Left renal cortex interstitium (tissue), 4 donors: ENCODE measurements around the gene LMNTD1. TPM values are rescaled to one million over a fixed set of nuclear protein-coding genes. Genes with fewer than 3 reads are reported as not detected.

ENCODE experiments used
- DNase-seq, 4 donors: peaks; one replicate each; pipeline ENCODE4 v3.0.0-alpha.2; 2013; ENCODE audit warnings: low read depth in 4 of 4, low spot score in 2 of 4, missing footprints in 1 of 4
- polyA plus RNA-seq, 4 donors: library from polyadenylated mRNA; unstranded; fragments of 120-200 nt; gene quantifications; one replicate each; pipeline ENCODE4 v1.2.1, GENCODE V29; 2013; ENCODE audit not compliant: insufficient read length in 4 of 4

Gene LMNTD1
- polyA plus RNA-seq, 4 donors, result 0.16 to 0.32 (median 0.21) TPM; not detected in 1

- DNase-seq, result no peak
Observed at GRCh38 chr12:25557830-25558436, 4.8 kb upstream of the LMNTD1 start.

- DNase-seq, result no peak
Observed at GRCh38 chr12:25556153-25556552, 3.1 kb upstream of the LMNTD1 start.

- no peak for DNase-seq
Observed at GRCh38 chr12:25552681-25553080, 402 bp downstream of the LMNTD1 start.

GRCh38 chr12:25550186-25550585 lies 2.9 kb downstream of the LMNTD1 start:
- DNase-seq, result no peak

- no peak for DNase-seq
Observed at GRCh38 chr12:25549120-25549519, 4.0 kb downstream of the LMNTD1 start.

- DNase-seq, result no peak
Observed at GRCh38 chr12:25546318-25546717, 6.8 kb downstream of the LMNTD1 start.

- no peak for DNase-seq
Observed at GRCh38 chr12:25533150-25533549, 19.9 kb downstream of the LMNTD1 start.

- no peak for DNase-seq
Observed at GRCh38 chr12:25531502-25532052, 21.5 kb downstream of the LMNTD1 start.

GRCh38 chr12:25529738-25530137 lies 23.3 kb downstream of the LMNTD1 start:
- DNase-seq, result no peak

GRCh38 chr12:25526778-25527177 lies 26.3 kb downstream of the LMNTD1 start:
- DNase-seq, result no peak

- no peak for DNase-seq
Observed at GRCh38 chr12:25524366-25524765, 28.7 kb downstream of the LMNTD1 start.

- DNase-seq, result no peak
Observed at GRCh38 chr12:25521625-25522256, 31.3 kb downstream of the LMNTD1 start.

GRCh38 chr12:25518512-25518911 lies 34.6 kb downstream of the LMNTD1 start:
- DNase-seq, result no peak

- no peak for DNase-seq
Observed at GRCh38 chr12:25504744-25505143, 48.3 kb downstream of the LMNTD1 start.

- DNase-seq, result no peak
Observed at GRCh38 chr12:25503666-25504065, 49.4 kb downstream of the LMNTD1 start.

GRCh38 chr12:25502596-25502995 lies 50.5 kb downstream of the LMNTD1 start:
- no peak for DNase-seq

- DNase-seq, result no peak
Observed at GRCh38 chr12:25502118-25502517, 51.0 kb downstream of the LMNTD1 start.

- no peak for DNase-seq
Observed at GRCh38 chr12:25501549-25501948, 51.5 kb downstream of the LMNTD1 start.

- no peak for DNase-seq
Observed at GRCh38 chr12:25500651-25501050, 52.4 kb downstream of the LMNTD1 start.

GRCh38 chr12:25497021-25497420 lies 56.1 kb downstream of the LMNTD1 start:
- DNase-seq, result no peak

GRCh38 chr12:25496098-25496587 lies 56.9 kb downstream of the LMNTD1 start:
- DNase-seq, result no peak
